BLaER1 (cell line): Measurements from ENCODE around the gene FAM43A.

ENCODE experiments used
- H3K27ac ChIP-seq: shearing (Covaris generic); formaldehyde crosslinking; 2 replicates; pipeline ENCODE4 v1.8.1; 2022
- H3K27me3 ChIP-seq: shearing (Covaris generic); formaldehyde crosslinking; 2 replicates; pipeline ENCODE4 v1.8.1; 2022
- H3K36me3 ChIP-seq: shearing (Covaris generic); formaldehyde crosslinking; 2 replicates; pipeline ENCODE4 v1.8.1; 2022
- H3K4me1 ChIP-seq: shearing (Covaris generic); formaldehyde crosslinking; 2 replicates; pipeline ENCODE4 v1.8.1; 2022
- H3K4me2 ChIP-seq: shearing (Covaris generic); formaldehyde crosslinking; 2 replicates; pipeline ENCODE4 v1.8.1; 2022
- H3K4me3 ChIP-seq: shearing (Covaris generic); formaldehyde crosslinking; 2 replicates; pipeline ENCODE4 v1.8.1; 2022
- H3K9ac ChIP-seq: shearing (Covaris generic); formaldehyde crosslinking; 2 replicates; pipeline ENCODE4 v1.8.1; 2022
- H3K9me3 ChIP-seq: shearing (Covaris generic); formaldehyde crosslinking; 2 replicates; pipeline ENCODE4 v1.8.1; 2022
- H4K20me1 ChIP-seq: shearing (Covaris generic); formaldehyde crosslinking; 2 replicates; pipeline ENCODE4 v1.8.1; 2022
- Cebpa-rat ChIP-seq: shearing (Covaris generic); IDR thresholded peaks from 2 replicates; pipeline ENCODE4 v1.8.1; 2022

Gene FAM43A

DNA sequence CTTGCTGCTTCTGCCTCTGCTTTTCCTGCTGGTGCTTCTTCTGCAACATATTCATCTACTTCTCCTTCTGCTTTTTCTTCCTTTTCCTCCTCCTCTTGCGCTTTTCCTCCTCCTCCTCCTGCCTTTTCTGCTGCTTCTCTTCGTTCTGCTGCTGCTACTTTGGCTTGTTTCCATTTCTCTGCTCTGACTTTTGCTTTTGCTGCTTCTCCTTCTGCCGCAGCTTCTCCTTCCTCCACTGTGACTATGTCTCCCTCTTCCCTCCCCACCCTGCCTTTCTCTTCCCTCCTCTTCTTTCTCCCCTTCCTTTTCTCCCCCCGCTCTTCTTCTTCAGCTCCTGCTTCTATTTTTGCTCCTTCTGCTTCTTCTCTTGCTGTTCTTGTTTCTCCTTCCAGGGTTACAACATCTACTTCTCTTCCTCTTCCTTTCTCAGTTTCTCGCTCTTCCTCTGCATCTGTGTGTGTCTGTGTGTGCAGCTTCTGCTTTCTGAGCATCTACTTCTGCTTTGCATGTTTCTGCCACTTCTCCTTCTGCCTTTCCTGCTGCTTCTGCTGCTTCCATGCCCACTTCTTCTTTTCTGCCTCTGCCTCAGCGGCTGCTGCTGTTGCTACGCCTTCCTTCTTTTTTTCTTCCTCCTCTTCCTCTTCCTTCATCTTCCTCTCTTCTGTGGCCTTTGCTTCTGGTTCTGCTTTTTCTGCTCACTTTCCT, 51.4 kb downstream of the FAM43A start:
- peak overlapping the region; percentile 84 for H3K4me2 ChIP-seq
- H4K20me1 ChIP-seq: no peaks in the 10 kb centered on the region
- H3K27ac ChIP-seq: peak overlapping the region; percentile 84
- H3K9me3 ChIP-seq: peaks cover 21% of the 10 kb centered on the region
- peak overlapping the region; percentile 51 for H3K4me3 ChIP-seq
- no peaks in the 10 kb centered on the region for H3K36me3 ChIP-seq
- TF ChIP-seq Cebpa-rat: no peak
- peak overlapping the region; percentile 68 for H3K9ac ChIP-seq
- H3K4me1 ChIP-seq: peaks cover 58% of the 10 kb centered on the region
- no peaks in the 10 kb centered on the region for H3K27me3 ChIP-seq
